H1 (cell line): Measurements from ENCODE around the gene TMEM151A. TPM values are rescaled to one million over a fixed set of nuclear protein-coding genes. Genes with fewer than 3 reads are reported as not detected.
A peak's percentile ranks its signal among the peaks of the same experiment; 100 is the strongest.

Source experiments
- CTCF ChIA-PET: fragments of 300-600 bp; sonication (Branson Sonifier 250); formaldehyde crosslinking; loops from one replicate; lab custom pipeline; 2021; ENCODE audit not compliant: partially characterized antibody; lab: Charles Lee
- POLR2A ChIA-PET: fragments of 300-600 bp; sonication (Branson Sonifier 250); formaldehyde crosslinking; loops from one replicate; lab custom pipeline; 2021; ENCODE audit warnings: inconsistent platforms; ENCODE audit not compliant: partially characterized antibody; lab: Charles Lee
- DNase-seq, 2 experiments: peaks; one replicate each; pipeline versions ENCODE4 v3.0.0 to v3.0.0-alpha.2; 2010 to 2022; ENCODE audit warnings: low spot score in 2 of 2, low read depth in 1 of 2, mixed read lengths in 1 of 2
- FAIRE-seq: peaks from 2 replicates; lab custom pipeline; 2011; peaks lifted over from hg19 to GRCh38; lab: Jason Lieb, UNC
- H2AFZ ChIP-seq: 2 replicates; pipeline ENCODE4 v1.8.1; 2012; ENCODE audit warnings: low read length, inconsistent platforms
- H2AK5ac ChIP-seq: 2 replicates; pipeline ENCODE4 v1.6.1; 2013; ENCODE audit warnings: low read depth, low read length
- H2BK120ac ChIP-seq: replicated peaks from 2 replicates; pipeline ENCODE3; 2013; ENCODE audit warnings: low read depth, low read length, inconsistent platforms
- H2BK12ac ChIP-seq: 2 replicates; pipeline ENCODE4 v1.6.1; 2013; ENCODE audit warnings: low read depth, low read length
- H2BK15ac ChIP-seq: 2 replicates; pipeline ENCODE4 v1.6.1; 2013; ENCODE audit warnings: low read length
- H2BK20ac ChIP-seq: 2 replicates; pipeline ENCODE4 v1.6.1; 2013; ENCODE audit warnings: low read length
- H2BK5ac ChIP-seq: 2 replicates; pipeline ENCODE4 v1.6.1; 2013; ENCODE audit warnings: low read depth, low read length
- H3K14ac ChIP-seq: 2 replicates; pipeline ENCODE4 v1.6.1; 2013; ENCODE audit warnings: inconsistent platforms; ENCODE audit not compliant: insufficient read length
- H3K18ac ChIP-seq: 2 replicates; pipeline ENCODE4 v1.6.1; 2013; ENCODE audit warnings: low read length; ENCODE audit errors: extremely low read depth
- H3K23ac ChIP-seq: 2 replicates; pipeline ENCODE4 v1.6.1; 2013; ENCODE audit warnings: inconsistent platforms; ENCODE audit not compliant: insufficient read length
- H3K23me2 ChIP-seq: 2 replicates; pipeline ENCODE4 v1.6.1; 2013; ENCODE audit warnings: low read depth, low read length
- H3K27ac ChIP-seq: 2 replicates; pipeline ENCODE4 v1.6.1; 2011; ENCODE audit warnings: low read depth, low read length, inconsistent platforms
- H3K27me3 ChIP-seq, 4 experiments: replicated peaks in 1 of 4; 1 replicate in 1 of 4; 2 replicates in 3 of 4; pipeline versions ENCODE4 v1.6.1 to v1.8.1; 2011 to 2013; ENCODE audit warnings: low read length in 3 of 4, mild to moderate bottlenecking in 3 of 4, inconsistent platforms in 2 of 4, mixed read lengths in 2 of 4, moderate library complexity in 1 of 4; ENCODE audit not compliant: control insufficient read depth in 3 of 4, insufficient read depth in 3 of 4; ENCODE audit errors: extremely low read depth in 1 of 4
- H3K36me3 ChIP-seq, 4 experiments: 2 replicates each; pipeline versions ENCODE4 v1.6.1 to v1.8.1; 2011 to 2013; ENCODE audit warnings: mild to moderate bottlenecking in 4 of 4, low read length in 3 of 4, moderate library complexity in 2 of 4, control low read depth in 1 of 4, inconsistent platforms in 1 of 4; ENCODE audit not compliant: insufficient read depth in 4 of 4, control insufficient read depth in 2 of 4
- H3K4ac ChIP-seq: replicated peaks from 2 replicates; pipeline ENCODE3; 2013; ENCODE audit warnings: low read length, low read depth, mixed read lengths, inconsistent platforms; ENCODE audit not compliant: insufficient read length
- H3K4me1 ChIP-seq, 4 experiments: replicated peaks in 1 of 4; 1 replicate in 1 of 4; 2 replicates in 3 of 4; pipeline versions ENCODE4 v1.6.1 to v1.8.1; 2011 to 2013; ENCODE audit warnings: low read length in 3 of 4, inconsistent platforms in 2 of 4, mixed read lengths in 1 of 4; ENCODE audit not compliant: insufficient read depth in 4 of 4, control insufficient read depth in 3 of 4
- H3K4me2 ChIP-seq, 2 experiments: 2 replicates each; pipeline versions ENCODE4 v1.6.1 to v1.8.1; 2011 to 2013; ENCODE audit warnings: low read depth in 2 of 2, low read length in 2 of 2, control low read depth in 1 of 2, inconsistent platforms in 1 of 2, mild to moderate bottlenecking in 1 of 2; ENCODE audit not compliant: insufficient read depth in 1 of 2
- H3K4me3 ChIP-seq, 4 experiments: fragments of 200-600, 300-600 bp in 1 of 4; sonication (generic), shearing (Covaris generic), sonication (Bioruptor Twin) in 1 of 4; 2 replicates each; pipeline versions ENCODE4 v1.5.1 to v1.8.1; 2011 to 2016; ENCODE audit warnings: low read length in 4 of 4, low read depth in 3 of 4, control low read depth in 2 of 4, inconsistent platforms in 2 of 4, mild to moderate bottlenecking in 2 of 4, mixed read lengths in 1 of 4, moderate library complexity in 1 of 4; ENCODE audit not compliant: insufficient read depth in 2 of 4; ENCODE audit errors: extremely low read depth in 1 of 4
- H3K56ac ChIP-seq: replicated peaks from 2 replicates; pipeline ENCODE3; 2013; ENCODE audit warnings: low read depth, mild to moderate bottlenecking, mixed read lengths, low read length, inconsistent platforms; ENCODE audit not compliant: insufficient read length
- H3K79me1 ChIP-seq: 2 replicates; pipeline ENCODE4 v1.6.1; 2013; ENCODE audit warnings: low read depth, low read length, control low read depth
- H3K79me2 ChIP-seq, 2 experiments: 2 replicates each; pipeline versions ENCODE4 v1.6.1 to v1.8.1; 2012 to 2013; ENCODE audit warnings: low read length in 2 of 2, mild to moderate bottlenecking in 2 of 2, inconsistent platforms in 1 of 2; ENCODE audit not compliant: insufficient read depth in 2 of 2, control insufficient read depth in 1 of 2
- H3K9ac ChIP-seq, 4 experiments: replicated peaks in 1 of 4; 1 replicate in 1 of 4; 2 replicates in 3 of 4; pipeline versions ENCODE4 v1.6.1 to v1.8.1; 2011 to 2013; ENCODE audit warnings: low read depth in 3 of 4, low read length in 3 of 4, control low read depth in 2 of 4, mild to moderate bottlenecking in 2 of 4, moderate library complexity in 2 of 4, inconsistent platforms in 1 of 4; ENCODE audit errors: extremely low read depth in 1 of 4
- H3K9me3 ChIP-seq, 2 experiments: 2 replicates each; pipeline versions ENCODE4 v1.6.1 to v1.8.1; 2012 to 2013; ENCODE audit warnings: mild to moderate bottlenecking in 2 of 2, moderate library complexity in 2 of 2, control low read depth in 1 of 2, inconsistent platforms in 1 of 2, low read depth in 1 of 2, low read length in 1 of 2, mixed read lengths in 1 of 2; ENCODE audit not compliant: insufficient read depth in 2 of 2
- H4K20me1 ChIP-seq, 2 experiments: replicated peaks in 1 of 2; 2 replicates each; pipeline versions ENCODE3 to v1.8.1; 2011 to 2013; ENCODE audit warnings: inconsistent platforms in 2 of 2, low read length in 2 of 2, mild to moderate bottlenecking in 1 of 2; ENCODE audit not compliant: insufficient read depth in 2 of 2, control insufficient read depth in 1 of 2
- H4K5ac ChIP-seq: 2 replicates; pipeline ENCODE4 v1.6.1; 2013; ENCODE audit warnings: low read length, low read depth, mixed read lengths, inconsistent platforms; ENCODE audit not compliant: insufficient read length
- H4K8ac ChIP-seq: 2 replicates; pipeline ENCODE4 v1.8.0; 2013; ENCODE audit warnings: mild to moderate bottlenecking, moderate library complexity, low read length, inconsistent platforms; ENCODE audit not compliant: insufficient read depth; ENCODE audit errors: extremely low read depth
- H4K91ac ChIP-seq: replicated peaks from 2 replicates; pipeline ENCODE3; 2013; ENCODE audit warnings: low read length, mixed read lengths, inconsistent platforms; ENCODE audit not compliant: insufficient read length
- CHD1 ChIP-seq: IDR thresholded peaks from 2 replicates; pipeline ENCODE4 v1.6.1; 2012; ENCODE audit warnings: low read depth, low read length, improper control_type of control experiment
- CTCF ChIP-seq, 3 experiments: IDR thresholded peaks; 1 replicate in 2 of 3; 2 replicates in 1 of 3; pipeline versions ENCODE4 v1.5.1 to v1.6.1; 2011; ENCODE audit warnings: low read length in 3 of 3, mild to moderate bottlenecking in 3 of 3, inconsistent platforms in 2 of 3, low read depth in 1 of 3, moderate library complexity in 1 of 3; ENCODE audit not compliant: insufficient read depth in 1 of 3; ENCODE audit errors: control extremely low read depth in 1 of 3
- MAX ChIP-seq: IDR thresholded peaks from 2 replicates; pipeline ENCODE4 v1.6.1; 2012; ENCODE audit warnings: inconsistent platforms
- NANOG ChIP-seq: IDR thresholded peaks from 2 replicates; pipeline ENCODE4 v1.6.1; 2011; ENCODE audit warnings: low read length, low read depth, mild to moderate bottlenecking, inconsistent platforms; ENCODE audit not compliant: insufficient read depth, poor library complexity, severe bottlenecking
- RBBP5 ChIP-seq: IDR thresholded peaks from 2 replicates; pipeline ENCODE4 v1.7.1; 2012; ENCODE audit warnings: low read depth, mild to moderate bottlenecking, inconsistent platforms, low read length, moderate library complexity, borderline replicate concordance
- TAF7 ChIP-seq: optimal IDR thresholded peaks from 2 replicates; pipeline ENCODE3; 2011; ENCODE audit warnings: low read depth, mild to moderate bottlenecking, inconsistent platforms, low read length, moderate library complexity, borderline replicate concordance
- WGBS, 2 experiments: shearing (Covaris generic) in 1 of 2; methylation state at CpG; one replicate each; pipeline versions ENCODE4 v1.1.6 to v1.1.7; 2013 to 2015; ENCODE audit warnings: low lambda C conversion rate in 2 of 2, mixed read lengths in 2 of 2, inconsistent platforms in 1 of 2, low coverage in 1 of 2, missing lambda C conversion rate in 1 of 2; ENCODE audit not compliant: insufficient replicate concordance in 2 of 2, insufficient coverage in 1 of 2, insufficient read length in 1 of 2; ENCODE audit errors: extremely low coverage in 1 of 2, missing lambda C conversion rate in 1 of 2; 5-methylcytosine and 5-hydroxymethylcytosine counted together
- polyA plus RNA-seq, 7 experiments: library from polyadenylated mRNA; depleted of rRNA in 3 of 7; stranded (reverse) in 5 of 7; unstranded in 2 of 7; fragments of >200 nt in 5 of 7; fragments of 200-250 nt in 2 of 7; gene quantifications; 1 replicate in 5 of 7; 2 replicates in 1 of 7; 4 replicates in 1 of 7; pipeline versions ENCODE4 v1.2.1 to v1.2.3, GENCODE V29; 2011 to 2013; ENCODE audit warnings: missing spikeins in 2 of 7, mixed read lengths in 2 of 7
- total RNA-seq: library from RNA; stranded (reverse); fragmentation: NEBNext Ultra II Directional; extraction: Animal tissue kit (Norgen Biotek cat#: 25700); gene quantifications from 2 replicates; pipeline ENCODE4 v1.2.1, GENCODE V29; 2021
- TF ChIP-seq, protein P1 (sequence below): IDR thresholded peaks from 2 replicates; pipeline ENCODE4 v1.6.1; 2011; ENCODE audit warnings: low read length, improper control_type of control experiment

The TMEM151A gene
- total and polyA plus RNA-seq, 2 of the 8 experiments (the other 6 are each of a cell fraction or from before 2014, with no cell fraction given): 3.2 TPM

DNA sequence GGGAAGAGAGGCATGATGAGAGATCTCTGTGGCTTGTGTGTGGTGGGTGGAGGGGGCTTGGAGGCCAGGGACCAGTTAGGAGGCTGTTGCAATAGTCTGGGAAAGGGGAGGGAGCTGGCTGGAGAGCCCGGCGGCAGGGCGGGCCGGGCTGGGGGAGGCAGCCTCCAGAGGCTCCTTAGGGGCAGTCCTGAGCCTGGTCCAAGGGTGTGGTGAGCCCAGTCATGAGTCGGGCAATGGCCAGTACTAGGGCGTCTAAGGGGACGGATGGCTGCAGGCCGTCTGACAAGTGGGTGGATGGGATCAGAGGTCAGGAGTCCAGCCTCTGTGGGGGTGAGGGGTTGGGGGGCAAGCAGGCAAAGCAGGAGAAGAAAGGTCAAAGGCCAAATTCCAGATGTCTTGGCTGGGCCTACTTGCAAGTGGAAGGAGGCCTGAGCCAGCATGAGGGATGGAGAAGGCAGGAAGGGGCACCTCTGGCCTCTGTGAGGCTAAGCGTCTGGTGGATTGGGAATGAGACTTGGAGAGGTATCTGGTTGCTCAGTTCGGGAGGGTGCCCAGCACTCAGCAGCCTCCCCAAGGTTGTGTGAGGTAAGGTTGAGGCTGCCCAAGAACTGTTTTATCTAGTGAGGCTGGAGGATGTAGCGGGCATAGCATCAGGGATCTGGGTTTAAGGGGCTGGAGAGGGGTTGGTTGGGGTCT is 31.2 kb downstream of the TMEM151A start:
- H3K18ac ChIP-seq: no peak overlapping the region
- H2BK12ac ChIP-seq: peak overlapping the region; percentile 17; the same call in 1 of the 2 replicates
- no peaks in the 10 kb centered on the region for H4K20me1 ChIP-seq
- no peak overlapping the region for H3K4me3 ChIP-seq
- H4K91ac ChIP-seq: no peak overlapping the region
- no peak overlapping the region for H2BK20ac ChIP-seq
- no peak overlapping the region for H2BK120ac ChIP-seq
- no peak overlapping the region for H3K27ac ChIP-seq
- no peaks in the 10 kb centered on the region for H3K79me1 ChIP-seq
- no peak overlapping the region for H2BK5ac ChIP-seq
- H3K4ac ChIP-seq: no peak overlapping the region
- no peaks in the 10 kb centered on the region for H3K79me2 ChIP-seq
- 92% methylated on average over 11 of the region's 11 CpGs; no CpG with 5 or more reads in 1 of the 2 experiments for WGBS, 2 experiments
- H3K23ac ChIP-seq: no peak overlapping the region
- H3K4me2 ChIP-seq: no peak overlapping the region
- DNase-seq (no peak), FAIRE-seq (no peak)
- peaks cover 0 to 8% (median 5%) of the 10 kb centered on the region in 4 experiments; a peak in 3 of 7 replicates for H3K27me3 ChIP-seq
- no peak overlapping the region for H3K56ac ChIP-seq
- peaks cover 4 to 16% (median 11%) of the 10 kb centered on the region in 4 experiments for H3K4me1 ChIP-seq
- H2BK15ac ChIP-seq: no peak overlapping the region
- H4K5ac ChIP-seq: no peak overlapping the region
- no peak overlapping the region for H3K9ac ChIP-seq
- H3K23me2 ChIP-seq: peaks cover 3% of the 10 kb centered on the region; the same call in 1 of the 2 replicates
- ChIA-PET POLR2A (interaction anchor here (1.0 to 1.5 kb wide), 4 partner anchors 10 to 40 kb away, joined by 3 to 7 read pairs (median 4); partner anchors contain the start of genes BRMS1 and RIN1), CTCF (interaction anchor here (1.2 to 2.0 kb wide), 15 partner anchors 10 to 101 kb away, joined by 3 to 48 read pairs (median 6); partner anchors contain the start of genes RIN1, TMEM151A and YIF1A)
- H4K8ac ChIP-seq: no peak overlapping the region
- H2AFZ ChIP-seq: no peak overlapping the region
- H3K9me3 ChIP-seq: no peaks in the 10 kb centered on the region
- no peak overlapping the region for H2AK5ac ChIP-seq
- no peak overlapping the region for H3K14ac ChIP-seq
- no peaks in the 10 kb centered on the region for H3K36me3 ChIP-seq
- no peak for TF ChIP-seq NANOG
- no peak for TF ChIP-seq CHD1
- TF ChIP-seq TAF7: no peak
- no peak for TF ChIP-seq CTCF (IDR thresholded peaks at IDR 0.05; ENCODE audit: control extremely low read depth in 1 of 3, insufficient read depth in 1 of 3, low read depth in 1 of 3, low read length in 3 of 3)
- TF ChIP-seq, protein P1, sequence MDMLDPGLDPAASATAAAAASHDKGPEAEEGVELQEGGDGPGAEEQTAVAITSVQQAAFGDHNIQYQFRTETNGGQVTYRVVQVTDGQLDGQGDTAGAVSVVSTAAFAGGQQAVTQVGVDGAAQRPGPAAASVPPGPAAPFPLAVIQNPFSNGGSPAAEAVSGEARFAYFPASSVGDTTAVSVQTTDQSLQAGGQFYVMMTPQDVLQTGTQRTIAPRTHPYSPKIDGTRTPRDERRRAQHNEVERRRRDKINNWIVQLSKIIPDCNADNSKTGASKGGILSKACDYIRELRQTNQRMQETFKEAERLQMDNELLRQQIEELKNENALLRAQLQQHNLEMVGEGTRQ: no peak
- no peak for TF ChIP-seq MAX
- TF ChIP-seq RBBP5: no peak
